ENCODE data around the gene BCL2.
A peak's percentile ranks its signal among the peaks of the same experiment; 100 is the strongest.

BCL2 gene

DNA sequence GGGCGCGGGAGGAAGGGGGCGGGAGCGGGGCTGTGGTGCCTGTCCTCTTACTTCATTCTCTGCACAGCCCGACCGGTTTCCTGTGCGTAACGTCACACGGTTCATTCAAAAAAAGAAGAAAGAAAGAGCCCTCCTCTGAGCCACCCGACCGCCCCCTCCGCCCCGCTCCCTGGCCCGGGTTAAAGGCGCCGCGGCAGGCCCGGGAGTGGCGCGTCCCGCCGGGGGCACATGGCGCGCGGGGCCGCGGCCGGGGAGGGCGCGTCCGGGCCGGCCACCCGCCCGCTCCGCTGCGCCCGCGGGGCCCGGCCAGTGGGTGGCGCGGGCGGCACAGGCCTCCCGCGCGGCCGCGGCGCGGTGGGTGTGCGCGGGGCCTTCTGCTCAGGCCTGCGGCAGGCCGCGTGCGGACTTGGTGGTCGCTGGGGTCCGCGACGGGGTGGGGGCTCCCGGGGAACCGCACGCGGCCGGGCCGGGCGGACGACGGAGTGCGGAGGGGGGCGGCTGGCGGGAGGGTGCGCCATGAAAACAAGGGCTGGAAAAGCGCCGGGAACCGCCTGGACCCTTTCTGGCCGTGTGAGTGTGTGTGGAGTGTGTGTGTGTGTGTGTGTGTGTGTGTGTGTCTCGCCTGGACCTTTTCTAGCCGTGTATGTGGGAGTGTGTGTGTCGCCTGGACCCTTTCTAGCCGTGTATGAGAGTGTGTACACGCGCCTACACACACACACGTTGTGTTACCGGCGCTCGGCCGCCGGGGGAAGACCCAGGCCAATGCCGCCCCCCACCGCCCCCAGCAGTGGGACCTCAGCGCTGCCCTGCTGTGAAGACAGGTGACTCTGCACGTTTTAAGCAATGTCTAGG is 780 bp upstream of the BCL2 start:
- H3K36me3 Mint-ChIP-seq, result peaks cover 5% of the 10 kb centered on the region
- H3K9me3 Mint-ChIP-seq, result no peaks in the 10 kb centered on the region
- peak; percentile 66 to 80 for DNase-seq (ENCODE audit: low spot score in 2 of 2)
- ATAC-seq (ENCODE audit: low read depth), result peak; percentile 70
- H3K27me3 Mint-ChIP-seq, result no peaks in the 10 kb centered on the region
- H3K27ac Mint-ChIP-seq, result peak overlapping the region; percentile 99
- peaks cover 23% of the 10 kb centered on the region for H3K4me1 Mint-ChIP-seq
- H3K4me3 Mint-ChIP-seq, result peak overlapping the region; percentile 98

GRCh38 chr18:63318889-63319382 is 633 bp downstream of the BCL2 start:
- Mint-ChIP-seq H3K9me3 (no peaks in the 10 kb centered on the region), H3K4me1 (peaks cover 37% of the 10 kb centered on the region), H3K36me3 (peaks cover 5% of the 10 kb centered on the region), H3K27me3 (no peaks in the 10 kb centered on the region), H3K4me3 (peak overlapping the region; percentile 98), H3K27ac (peak overlapping the region; percentile 99)
- DNase-seq (ENCODE audit: low spot score in 2 of 2) (no peak), ATAC-seq (ENCODE audit: low read depth) (no peak)

GRCh38 chr18:63317982-63318888 is 1.3 kb downstream of the BCL2 start:
- peak; percentile 75 to 85 for DNase-seq (ENCODE audit: low spot score in 2 of 2)
- Mint-ChIP-seq H3K36me3 (peaks cover 5% of the 10 kb centered on the region), H3K27ac (peak overlapping the region; percentile 99), H3K4me3 (peak overlapping the region; percentile 98), H3K4me1 (peaks cover 43% of the 10 kb centered on the region), H3K9me3 (no peaks in the 10 kb centered on the region), H3K27me3 (no peaks in the 10 kb centered on the region)
- ATAC-seq (ENCODE audit: low read depth), result peak; percentile 61

DNA sequence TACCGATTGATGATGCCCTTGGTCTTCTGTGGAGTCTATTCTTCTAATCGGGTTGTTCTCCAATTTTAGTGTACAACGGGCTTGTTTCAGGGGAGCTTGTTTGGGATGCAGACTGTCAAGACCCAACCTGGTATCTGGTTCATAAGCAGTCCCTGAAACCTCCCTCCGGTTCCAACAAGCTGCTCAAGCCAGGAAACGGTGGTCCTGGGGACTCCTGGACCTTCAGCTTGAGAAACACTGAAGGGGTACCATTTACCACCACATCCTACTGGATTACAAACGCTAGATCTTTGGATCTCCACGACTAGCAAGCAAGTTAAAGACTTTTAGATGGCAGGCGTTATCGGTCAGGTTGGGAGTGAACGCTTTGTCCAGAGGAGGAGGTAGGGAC is 2.0 kb downstream of the BCL2 start:
- Mint-ChIP-seq H3K9me3 (no peaks in the 10 kb centered on the region), H3K27me3 (no peaks in the 10 kb centered on the region), H3K36me3 (peaks cover 5% of the 10 kb centered on the region), H3K4me1 (peaks cover 40% of the 10 kb centered on the region), H3K27ac (peak overlapping the region; percentile 99), H3K4me3 (peak overlapping the region; percentile 98)
- ATAC-seq (ENCODE audit: low read depth) (no peak), DNase-seq (ENCODE audit: low spot score in 2 of 2) (no peak)

DNA sequence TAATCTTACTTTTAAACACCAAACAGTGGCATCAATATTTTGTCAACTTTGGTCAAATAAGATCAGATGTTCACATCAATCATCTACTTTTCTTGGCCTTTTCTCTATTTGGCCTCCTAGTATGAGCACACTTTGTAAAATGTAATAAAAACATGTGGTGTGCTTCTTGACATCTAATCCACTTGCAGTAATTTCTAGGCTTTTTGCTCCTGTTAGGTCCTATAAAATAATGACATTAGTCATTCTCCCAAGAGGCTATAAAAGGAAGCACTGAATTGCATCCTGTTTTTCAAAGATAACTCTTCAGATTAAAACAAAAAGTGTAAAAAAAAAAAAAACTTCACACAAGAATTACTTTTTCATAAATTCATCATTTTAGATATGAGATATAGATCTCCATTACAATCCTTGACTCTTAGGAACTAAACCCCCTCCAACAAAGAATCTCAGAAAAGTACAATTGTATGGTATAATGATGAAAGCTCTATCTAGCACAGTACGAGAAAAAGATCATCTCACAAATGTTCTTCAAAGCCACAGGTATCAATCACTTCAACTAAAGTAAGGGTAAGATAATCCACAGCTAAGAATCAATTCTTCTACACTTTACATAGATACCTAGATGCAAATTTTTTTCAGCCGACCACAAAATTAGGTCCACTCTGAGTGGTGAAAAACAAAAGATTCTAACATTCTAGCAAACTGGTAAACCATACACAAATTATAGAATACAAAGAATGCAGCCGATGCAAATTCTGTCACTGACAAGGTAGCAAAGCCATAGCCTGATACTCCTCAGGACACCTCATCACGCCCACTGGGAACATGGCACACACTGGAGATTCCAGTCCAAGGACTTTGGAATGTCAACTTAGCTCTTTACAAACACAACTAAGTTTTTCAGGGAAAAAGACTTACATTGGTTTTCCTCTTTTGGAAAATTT is 2.7 kb downstream of the BCL2 start:
- H3K4me1 Mint-ChIP-seq, result peaks cover 40% of the 10 kb centered on the region
- H3K27me3 Mint-ChIP-seq, result no peaks in the 10 kb centered on the region
- ATAC-seq (ENCODE audit: low read depth) (no peak), DNase-seq (ENCODE audit: low spot score in 2 of 2) (no peak)
- H3K27ac Mint-ChIP-seq, result peak overlapping the region; percentile 99
- H3K36me3 Mint-ChIP-seq, result peaks cover 5% of the 10 kb centered on the region
- H3K4me3 Mint-ChIP-seq, result peak overlapping the region; percentile 98
- no peaks in the 10 kb centered on the region for H3K9me3 Mint-ChIP-seq

- Mint-ChIP-seq H3K4me1 (peaks cover 43% of the 10 kb centered on the region), H3K27me3 (no peaks in the 10 kb centered on the region), H3K36me3 (peaks cover 9% of the 10 kb centered on the region)
Measured at GRCh38 chr18:63315876-63316275, 3.7 kb downstream of the BCL2 start.

DNA sequence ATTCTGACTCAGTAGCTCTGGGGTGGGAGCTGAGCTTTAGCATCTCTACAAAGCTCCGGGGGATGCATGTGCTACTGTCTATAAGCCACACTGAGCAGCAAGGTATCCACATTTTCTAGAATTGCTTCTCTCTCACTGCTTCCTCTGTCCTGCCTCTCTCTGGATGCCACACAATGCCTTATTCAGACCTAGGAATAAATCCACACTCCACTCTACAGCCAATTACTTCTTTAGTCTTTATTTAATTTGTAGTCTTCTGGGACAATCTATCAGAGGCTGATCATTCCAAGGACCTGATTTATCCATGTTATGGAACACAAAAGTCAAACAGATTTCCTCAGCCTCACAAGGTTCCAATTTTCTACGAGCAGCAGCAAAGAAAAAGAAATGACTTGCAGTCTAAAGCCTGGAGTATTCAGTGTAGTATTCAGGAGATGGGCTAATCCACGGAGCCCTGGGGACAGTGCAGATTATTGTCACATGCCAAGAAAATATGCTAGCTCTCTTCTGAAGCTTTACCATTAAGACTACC is 4.4 kb downstream of the BCL2 start:
- peak overlapping the region; percentile 99 for H3K27ac Mint-ChIP-seq
- no peak for DNase-seq (ENCODE audit: low spot score in 2 of 2)
- H3K36me3 Mint-ChIP-seq, result peaks cover 14% of the 10 kb centered on the region
- ATAC-seq (ENCODE audit: low read depth), result no peak
- no peaks in the 10 kb centered on the region for H3K27me3 Mint-ChIP-seq
- H3K4me1 Mint-ChIP-seq, result peaks cover 48% of the 10 kb centered on the region
- H3K4me3 Mint-ChIP-seq, result peak overlapping the region; percentile 98
- no peaks in the 10 kb centered on the region for H3K9me3 Mint-ChIP-seq

More at GRCh38 chr18:63315876-63316275, 3.7 kb downstream of the BCL2 start:
- Mint-ChIP-seq H3K4me3 (peak overlapping the region; percentile 98), H3K9me3 (no peaks in the 10 kb centered on the region), H3K27ac (peak overlapping the region; percentile 99)
- DNase-seq (ENCODE audit: low spot score in 2 of 2) (no peak), ATAC-seq (ENCODE audit: low read depth) (no peak)

GRCh38 chr18:63314062-63314790 is 5.3 kb downstream of the BCL2 start:
- Mint-ChIP-seq H3K4me1 (peaks cover 54% of the 10 kb centered on the region), H3K9me3 (no peaks in the 10 kb centered on the region), H3K27ac (peak overlapping the region; percentile 99), H3K36me3 (peaks cover 19% of the 10 kb centered on the region), H3K27me3 (no peaks in the 10 kb centered on the region), H3K4me3 (peak overlapping the region; percentile 98)
- no peak for DNase-seq (ENCODE audit: low spot score in 2 of 2)
- no peak for ATAC-seq (ENCODE audit: low read depth)

GRCh38 chr18:63313396-63313917 is 6.1 kb downstream of the BCL2 start:
- Mint-ChIP-seq H3K9me3 (no peaks in the 10 kb centered on the region), H3K27ac (peak overlapping the region; percentile 99), H3K27me3 (no peaks in the 10 kb centered on the region), H3K4me1 (peaks cover 56% of the 10 kb centered on the region), H3K4me3 (peak overlapping the region; percentile 98), H3K36me3 (peaks cover 19% of the 10 kb centered on the region)
- ATAC-seq (ENCODE audit: low read depth) (no peak), DNase-seq (ENCODE audit: low spot score in 2 of 2) (no peak)

DNA sequence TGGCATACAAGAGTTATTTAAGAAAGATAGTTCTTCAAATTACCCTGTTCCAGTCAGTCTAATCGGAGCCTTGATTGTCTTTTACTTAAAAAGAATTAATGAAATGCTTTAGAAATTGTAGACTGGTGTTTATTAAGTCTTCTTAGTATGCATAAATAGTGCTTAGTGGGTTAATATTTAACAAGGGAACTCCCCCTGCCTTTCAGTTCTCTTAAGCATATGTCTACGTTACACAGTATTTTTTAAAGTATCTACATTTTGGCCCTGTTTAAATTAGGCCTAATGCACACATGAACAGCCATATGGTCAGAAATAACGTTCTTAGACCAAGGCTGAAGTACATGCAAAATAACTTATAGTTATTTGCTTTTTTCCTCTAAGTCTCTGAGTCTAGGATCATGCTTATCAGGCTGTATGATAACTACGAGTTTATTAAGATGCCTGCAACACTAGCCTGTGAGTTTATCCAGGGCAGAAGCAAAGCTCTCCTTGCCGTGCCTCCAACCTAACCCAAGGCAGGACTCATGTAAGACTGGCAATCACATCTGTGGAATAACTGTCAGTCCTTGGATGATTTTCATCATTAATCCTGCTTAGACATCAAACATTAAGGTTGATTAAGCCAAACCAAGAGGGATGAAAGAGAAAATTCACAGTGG is 6.7 kb downstream of the BCL2 start:
- DNase-seq (ENCODE audit: low spot score in 2 of 2), result no peak
- Mint-ChIP-seq H3K4me1 (peaks cover 61% of the 10 kb centered on the region), H3K9me3 (no peaks in the 10 kb centered on the region), H3K4me3 (peak overlapping the region; percentile 98), H3K27ac (peak overlapping the region; percentile 99), H3K27me3 (no peaks in the 10 kb centered on the region), H3K36me3 (peaks cover 16% of the 10 kb centered on the region)
- ATAC-seq (ENCODE audit: low read depth), result peak; percentile 20

GRCh38 chr18:63312019-63312409 is 7.6 kb downstream of the BCL2 start:
- peak overlapping the region; percentile 99 for H3K27ac Mint-ChIP-seq
- DNase-seq (ENCODE audit: low spot score in 2 of 2) (no peak), ATAC-seq (ENCODE audit: low read depth) (peak; percentile 12)
- H3K36me3 Mint-ChIP-seq, result peaks cover 16% of the 10 kb centered on the region
- H3K4me1 Mint-ChIP-seq, result peaks cover 66% of the 10 kb centered on the region
- no peaks in the 10 kb centered on the region for H3K27me3 Mint-ChIP-seq
- no peaks in the 10 kb centered on the region for H3K9me3 Mint-ChIP-seq
- peak overlapping the region; percentile 98 for H3K4me3 Mint-ChIP-seq
